ENCODE results near the gene ZNF638.
"Not testable (repeated sequence)": the region's sequence is repeated elsewhere in the genome, so short reads cannot be mapped to it uniquely, and the experiment has no call there.

ZNF638 gene

DNA sequence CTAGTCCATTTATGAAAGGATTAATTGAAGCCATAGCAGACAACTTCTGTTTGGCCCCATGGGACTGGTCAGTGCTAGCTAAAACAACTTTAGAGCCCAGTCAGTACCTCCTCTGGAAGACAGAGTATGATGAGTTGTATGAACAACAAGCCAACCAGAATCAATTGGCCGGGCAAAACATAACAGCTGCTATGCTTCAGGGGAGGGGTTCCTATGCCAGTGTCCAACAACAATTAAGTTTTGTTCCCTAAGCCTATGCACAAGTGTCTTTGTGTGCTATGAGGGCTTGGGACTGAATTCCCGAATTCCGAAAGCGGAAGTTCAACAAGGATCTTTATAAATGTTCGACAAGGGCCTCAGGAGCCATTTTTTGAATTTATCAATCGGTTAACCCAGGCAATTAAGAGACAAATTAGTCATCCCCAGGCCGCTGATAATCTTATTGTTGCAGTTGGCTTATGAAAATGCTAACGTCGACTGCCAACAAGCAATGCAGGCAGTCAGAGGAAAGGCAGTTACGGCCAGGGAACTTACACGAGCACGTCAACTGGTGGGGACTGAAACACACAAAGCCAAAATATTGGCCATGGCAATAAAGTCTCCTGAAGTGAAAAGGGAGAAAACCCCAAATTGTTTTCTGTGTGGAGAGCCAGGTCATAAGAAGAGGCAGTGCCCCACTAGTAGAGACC is 57.9 kb downstream of the ZNF638 start:
- in situ Hi-C loops (cut with MboI; ENCODE audit: low sequenced_read_pairs) = no loop called here

DNA sequence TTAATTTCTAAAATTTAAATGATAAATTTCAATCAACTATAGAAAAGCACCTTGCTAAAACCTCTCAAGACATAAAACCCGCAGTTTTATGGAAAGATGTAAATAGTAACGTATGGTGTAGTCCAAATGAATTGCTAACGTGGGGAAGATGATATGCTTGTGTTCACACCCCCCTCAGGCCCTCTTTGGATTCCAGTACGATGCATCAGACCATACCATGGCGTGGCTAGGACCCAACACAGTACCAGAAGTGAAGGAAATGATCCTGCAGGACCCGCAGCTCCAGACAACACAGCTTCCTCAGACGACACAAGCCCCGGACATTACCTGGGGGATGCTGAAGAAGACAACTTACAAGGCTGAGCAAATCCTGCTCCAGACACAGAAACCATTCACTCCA is 61.6 kb downstream of the ZNF638 start:
- in situ Hi-C loops (cut with MboI; ENCODE audit: low sequenced_read_pairs) = no loop called here

DNA sequence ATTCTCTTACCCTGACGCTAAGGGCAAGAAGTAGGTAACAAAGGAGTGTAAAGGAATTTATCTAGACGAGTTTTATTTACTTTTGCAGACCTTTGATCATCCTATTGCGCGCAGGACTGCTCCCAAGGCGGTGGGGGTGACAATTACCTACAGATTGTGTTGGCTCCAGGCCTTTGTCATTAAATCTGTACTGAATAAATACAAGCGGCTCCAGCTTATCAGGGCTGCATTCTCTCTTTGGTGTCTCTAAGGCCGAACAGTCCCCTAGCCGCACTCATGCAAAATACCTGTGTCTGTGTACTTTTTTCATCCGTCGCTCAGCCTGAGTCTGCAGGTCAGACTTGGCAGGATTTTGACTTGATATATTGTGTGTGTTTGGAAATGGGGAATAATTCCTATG is 63.9 kb downstream of the ZNF638 start:
- in situ Hi-C loops (cut with MboI; ENCODE audit: low sequenced_read_pairs) = no loop called here

DNA sequence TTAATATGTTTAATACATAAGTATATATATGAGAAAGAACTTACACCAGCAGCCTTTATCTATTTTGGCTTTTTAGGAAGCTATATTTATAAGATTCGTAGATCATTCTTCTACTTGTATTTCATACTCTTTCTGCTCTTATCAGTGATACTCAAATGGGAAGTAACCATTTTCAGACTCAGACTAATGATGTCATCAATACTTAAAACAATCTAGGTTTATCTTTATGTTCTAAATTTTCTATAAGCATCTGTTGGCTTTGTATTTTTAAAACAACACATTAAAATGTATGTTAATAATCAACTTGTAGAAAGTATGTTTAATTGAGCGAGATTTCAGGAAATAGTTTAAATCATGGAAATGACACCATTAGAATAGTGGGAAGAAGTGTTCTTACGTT is 70.8 kb downstream of the ZNF638 start:
- in situ Hi-C loops (cut with MboI; ENCODE audit: low sequenced_read_pairs) = no loop called here

DNA sequence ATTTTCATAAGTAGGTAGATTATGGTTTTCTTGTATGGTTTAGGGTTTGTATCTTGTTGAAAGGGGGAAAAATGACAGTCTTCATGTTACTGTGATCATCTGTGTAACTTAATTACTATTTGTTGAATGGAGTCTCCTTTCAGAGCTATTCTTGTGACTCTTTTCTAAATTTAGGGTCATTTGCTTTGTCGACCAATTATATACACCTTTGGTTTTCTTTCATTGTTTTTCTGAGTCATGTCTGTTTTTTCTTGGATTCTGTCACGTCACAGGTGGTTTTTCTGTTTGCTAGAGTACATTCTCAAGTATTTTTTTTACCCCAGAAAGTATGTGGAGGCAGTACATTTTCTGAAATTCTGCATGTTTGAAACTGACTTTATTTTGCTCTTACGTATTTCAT is 78.0 kb downstream of the ZNF638 start:
- in situ Hi-C loops (cut with MboI; ENCODE audit: low sequenced_read_pairs) = no loop called here

DNA sequence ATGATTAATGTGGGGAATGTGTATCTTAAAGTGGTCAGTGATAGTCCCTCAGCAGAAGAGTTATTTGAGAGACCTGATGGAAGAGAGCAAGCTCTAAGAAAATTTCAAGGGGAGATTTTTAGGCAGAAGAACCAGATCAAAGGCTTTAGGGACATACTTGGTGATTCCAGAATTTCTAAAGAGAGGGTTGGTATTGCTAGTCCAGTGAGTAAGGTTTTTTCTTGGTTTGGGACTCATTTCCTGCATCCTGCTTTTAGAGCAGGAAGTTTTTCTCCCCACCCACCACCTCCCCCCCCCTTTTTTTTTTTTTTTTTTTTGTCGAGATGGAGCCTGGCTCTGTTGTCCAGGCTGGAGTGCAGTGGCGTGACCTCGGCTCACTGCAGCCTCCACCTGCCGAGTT is 79.1 kb downstream of the ZNF638 start:
- in situ Hi-C loops (cut with MboI; ENCODE audit: low sequenced_read_pairs) = no loop called here

DNA sequence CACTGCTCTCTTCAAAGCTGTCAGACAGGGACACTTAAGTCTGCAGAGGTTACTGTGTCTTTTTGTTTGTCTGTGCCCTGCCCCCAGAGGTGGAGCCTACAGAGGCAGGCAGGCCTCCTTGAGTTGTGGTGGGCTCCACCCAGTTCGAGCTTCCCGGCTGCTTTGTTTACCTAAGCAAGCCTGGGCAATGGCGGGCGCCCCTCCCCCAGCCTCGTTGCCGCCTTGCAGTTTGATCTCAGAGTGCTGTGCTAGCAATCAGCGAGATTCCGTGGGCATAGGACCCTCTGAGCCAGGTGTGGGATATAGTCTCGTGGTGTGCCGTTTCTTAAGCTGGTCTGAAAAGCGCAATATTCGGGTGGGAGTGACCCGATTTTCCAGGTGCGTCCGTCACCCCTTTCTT is 85.3 kb downstream of the ZNF638 start:
- in situ Hi-C loops (cut with MboI; ENCODE audit: low sequenced_read_pairs) = not testable (repeated sequence)

DNA sequence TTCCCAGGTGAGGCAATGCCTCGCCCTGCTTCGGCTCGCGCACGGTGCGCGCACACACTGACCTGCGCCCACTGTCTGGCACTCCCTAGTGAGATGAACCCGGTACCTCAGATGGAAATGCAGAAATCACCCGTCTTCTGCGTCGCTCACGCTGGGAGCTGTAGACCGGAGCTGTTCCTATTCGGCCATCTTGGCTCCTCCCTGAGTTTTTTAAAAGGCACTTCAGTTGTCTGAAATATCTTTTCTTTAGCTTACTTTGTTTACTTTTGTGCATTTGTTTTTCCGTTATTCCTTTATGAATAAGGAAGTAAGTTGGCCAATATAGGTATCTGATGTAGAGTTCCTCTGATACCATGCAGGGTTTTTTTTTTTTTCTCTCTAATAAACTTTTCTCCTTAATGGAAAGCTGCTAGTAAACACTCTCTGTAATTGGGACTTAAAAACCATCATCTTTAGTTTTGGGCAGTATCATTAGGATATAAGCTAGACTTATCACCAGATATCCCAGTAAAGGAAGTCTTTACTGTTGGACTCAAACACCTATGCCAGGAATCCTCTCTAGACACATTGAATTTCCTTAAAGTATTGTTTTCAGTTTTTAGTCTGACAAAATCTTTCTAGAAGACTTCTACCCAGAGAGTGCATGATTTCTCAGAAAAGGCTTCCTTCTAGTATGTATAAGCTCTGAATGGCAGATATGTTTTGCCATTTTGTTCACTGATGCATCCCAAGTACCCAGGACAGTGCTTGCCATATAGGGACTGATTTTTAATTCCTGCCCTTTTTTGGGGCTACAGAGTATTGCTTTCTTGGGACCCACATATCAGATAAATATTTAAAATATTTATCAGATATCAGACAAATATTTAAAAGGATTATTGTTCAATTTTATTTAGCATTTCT is 86.0 kb downstream of the ZNF638 start:
- in situ Hi-C loops (cut with MboI; ENCODE audit: low sequenced_read_pairs) = no loop called here

DNA sequence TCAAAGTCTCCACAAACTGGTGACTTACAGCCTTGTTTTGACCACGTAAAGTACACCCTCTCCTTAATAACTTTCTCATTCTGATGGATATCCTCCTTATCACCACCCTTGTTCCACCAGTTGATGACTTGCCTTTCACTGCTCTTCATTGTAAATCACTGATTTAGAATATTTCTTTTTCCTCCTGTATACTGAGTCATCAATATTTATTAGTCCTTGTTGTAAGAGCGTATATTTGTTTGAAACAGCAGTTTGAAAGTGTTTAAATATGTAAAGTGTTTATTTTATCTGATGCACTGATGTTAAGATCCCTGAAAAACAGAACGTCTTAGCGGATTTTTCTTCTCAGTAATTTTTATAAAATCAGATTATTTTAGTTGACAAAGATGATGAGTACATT is 87.6 kb downstream of the ZNF638 start:
- in situ Hi-C loops (cut with MboI; ENCODE audit: low sequenced_read_pairs) = no loop called here

DNA sequence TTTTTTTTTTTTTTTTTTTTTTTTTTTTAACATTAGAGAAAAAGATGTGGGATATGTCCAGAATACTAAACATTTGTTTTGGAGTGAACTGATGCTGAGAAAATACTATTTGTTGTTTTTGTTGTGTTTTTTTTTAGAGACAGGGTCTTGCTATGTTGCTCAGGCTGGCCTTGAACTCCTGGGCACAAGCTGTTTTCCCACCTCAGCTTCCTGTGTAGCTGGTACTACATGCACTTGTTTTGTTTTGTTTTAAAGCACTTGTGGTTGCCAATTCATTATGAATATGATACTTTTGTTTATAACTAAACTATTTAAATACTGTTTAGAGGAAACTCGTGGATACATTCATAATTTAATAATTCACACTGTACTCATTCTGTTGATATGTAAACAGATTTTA is 88.4 kb downstream of the ZNF638 start:
- in situ Hi-C loops (cut with MboI; ENCODE audit: low sequenced_read_pairs) = no loop called here

DNA sequence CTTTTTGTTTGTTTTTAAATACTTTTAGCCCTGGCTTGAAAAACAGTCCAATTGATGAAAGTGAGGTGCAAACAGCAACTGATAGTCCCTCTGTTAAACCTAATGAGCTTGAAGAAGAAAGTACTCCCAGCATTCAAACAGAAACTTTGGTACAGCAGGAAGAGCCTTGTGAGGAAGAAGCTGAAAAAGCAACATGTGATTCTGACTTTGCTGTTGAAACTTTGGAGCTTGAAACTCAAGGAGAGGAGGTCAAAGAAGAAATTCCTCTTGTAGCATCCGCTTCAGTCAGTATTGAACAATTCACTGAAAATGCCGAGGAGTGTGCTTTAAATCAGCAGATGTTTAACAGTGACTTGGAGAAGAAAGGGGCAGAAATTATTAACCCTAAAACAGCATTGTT is 91.2 kb downstream of the ZNF638 start:
- in situ Hi-C loops (cut with MboI; ENCODE audit: low sequenced_read_pairs) = no loop called here

DNA sequence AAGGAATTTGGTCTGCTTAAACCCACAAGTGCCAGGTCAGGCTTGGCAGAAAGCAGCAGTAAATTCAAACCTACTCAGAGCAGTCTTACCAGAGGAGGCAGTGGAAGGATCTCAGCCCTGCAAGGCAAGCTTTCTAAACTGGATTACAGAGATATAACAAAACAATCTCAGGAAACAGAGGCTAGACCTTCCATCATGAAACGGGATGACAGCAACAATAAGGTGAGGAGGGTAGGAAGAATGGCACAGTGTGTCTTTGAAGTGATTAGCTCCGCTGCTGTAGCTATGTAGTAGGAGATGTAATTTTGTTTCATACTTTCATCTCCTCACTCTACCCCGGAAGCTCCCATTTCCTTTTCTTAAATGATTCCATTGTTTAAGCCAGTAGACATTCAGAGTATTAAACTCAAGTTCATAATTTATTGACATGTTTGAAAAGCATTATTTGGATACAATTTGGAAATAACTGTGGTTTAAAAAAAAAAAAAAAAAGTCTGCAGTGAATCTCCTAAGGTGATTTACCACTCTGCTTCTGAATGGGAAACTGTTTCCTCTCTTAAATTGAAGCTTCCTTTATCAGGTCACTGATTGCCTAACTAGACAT is 92.3 kb downstream of the ZNF638 start:
- in situ Hi-C loops (cut with MboI; ENCODE audit: low sequenced_read_pairs) = no loop called here

DNA sequence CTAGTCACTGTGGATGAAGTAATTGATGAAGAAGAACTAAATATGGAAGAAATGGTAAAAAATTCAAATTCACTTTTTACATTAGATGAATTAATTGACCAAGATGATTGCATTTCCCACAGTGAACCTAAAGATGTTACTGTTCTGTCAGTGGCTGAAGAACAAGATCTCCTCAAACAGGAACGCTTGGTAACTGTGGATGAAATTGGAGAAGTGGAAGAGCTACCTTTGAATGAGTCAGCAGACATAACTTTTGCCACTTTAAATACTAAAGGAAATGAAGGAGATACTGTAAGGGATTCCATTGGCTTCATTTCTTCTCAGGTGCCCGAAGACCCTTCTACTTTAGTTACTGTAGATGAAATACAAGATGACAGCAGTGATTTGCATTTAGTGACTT is 95.1 kb downstream of the ZNF638 start:
- in situ Hi-C loops (cut with MboI; ENCODE audit: low sequenced_read_pairs) = no loop called here

DNA sequence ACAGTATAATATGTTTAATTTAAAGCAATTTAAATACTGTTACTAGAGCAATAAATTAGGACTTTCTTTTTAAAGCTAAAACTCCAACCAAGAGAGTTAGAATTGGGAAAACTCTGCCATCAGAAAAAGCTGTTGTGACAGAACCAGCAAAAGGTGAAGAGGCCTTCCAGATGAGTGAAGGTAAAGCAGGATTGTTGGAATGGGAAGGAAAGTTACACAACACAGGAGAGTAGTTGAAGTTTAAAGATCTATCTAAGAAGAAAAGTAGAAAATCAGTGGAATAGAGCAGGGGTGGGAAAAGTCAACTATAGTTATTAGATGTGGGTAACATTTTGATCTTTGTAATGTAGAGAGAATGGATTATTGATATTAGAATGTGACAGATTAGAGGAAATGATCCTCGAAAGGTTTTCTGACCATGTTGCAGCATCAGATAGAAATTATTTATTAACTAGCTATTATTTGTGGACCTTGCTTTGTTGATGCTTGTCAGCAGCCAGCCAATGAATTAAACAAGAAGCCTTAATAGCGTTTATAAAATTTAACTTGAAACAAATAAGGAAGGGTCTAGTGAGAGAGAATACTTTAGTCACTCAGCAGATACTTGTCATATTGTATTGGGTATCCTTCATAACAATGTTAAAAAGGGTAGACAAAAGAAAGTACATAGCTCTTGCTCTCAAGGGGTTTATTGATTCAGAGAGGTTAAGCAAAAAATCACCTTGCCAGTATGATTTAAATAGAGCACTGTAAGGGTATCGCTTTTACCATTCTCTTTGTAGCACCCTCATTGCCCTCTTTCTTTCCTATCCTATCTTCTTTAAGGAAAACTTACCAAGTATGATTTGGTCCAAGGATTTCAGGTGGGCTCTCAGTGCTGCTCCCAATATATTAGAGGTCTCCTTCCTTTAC is 97.1 kb downstream of the ZNF638 start:
- in situ Hi-C loops (cut with MboI; ENCODE audit: low sequenced_read_pairs) = no loop called here

DNA sequence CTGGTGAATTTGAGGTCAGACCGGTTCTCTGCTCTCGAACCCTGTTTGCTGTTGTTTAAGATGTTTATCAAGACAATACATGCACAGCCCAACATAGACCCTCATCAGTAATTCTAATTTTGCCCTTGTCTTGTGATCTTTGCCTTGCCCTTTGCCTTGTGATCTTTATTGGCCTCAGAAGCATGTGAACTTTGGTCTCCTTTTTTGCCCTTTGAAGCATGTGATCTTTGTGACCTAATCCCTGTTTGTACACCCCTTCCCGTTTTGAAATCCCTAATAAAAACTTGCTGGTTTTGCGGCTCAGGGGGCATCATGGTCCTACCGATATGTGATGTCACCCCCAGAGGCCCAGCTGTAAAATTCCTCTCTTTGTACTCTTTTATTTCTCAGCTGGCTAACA is 113.6 kb downstream of the ZNF638 start:
- in situ Hi-C loops (cut with MboI; ENCODE audit: low sequenced_read_pairs) = not testable (repeated sequence)

DNA sequence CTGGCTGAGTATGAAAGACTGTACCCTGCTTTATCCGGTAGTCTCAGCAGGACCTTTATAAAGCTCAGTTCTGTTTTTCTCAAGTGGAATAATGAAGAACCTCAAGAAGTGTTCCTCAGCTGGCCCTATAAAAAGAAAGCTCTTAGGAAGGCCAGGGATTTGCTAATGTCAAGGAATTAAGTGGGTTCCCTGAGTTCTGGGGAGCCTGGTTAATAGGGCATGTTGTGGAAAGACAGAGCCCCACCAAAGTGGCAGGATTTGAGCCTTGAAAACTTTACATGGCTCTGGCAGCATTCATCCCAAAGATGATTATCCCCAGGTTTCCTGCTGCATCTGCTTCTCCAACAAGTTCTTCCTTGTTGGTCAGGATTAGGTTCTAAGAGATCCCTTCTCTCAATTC is 114.9 kb downstream of the ZNF638 start:
- in situ Hi-C loops (cut with MboI; ENCODE audit: low sequenced_read_pairs) = no loop called here

DNA sequence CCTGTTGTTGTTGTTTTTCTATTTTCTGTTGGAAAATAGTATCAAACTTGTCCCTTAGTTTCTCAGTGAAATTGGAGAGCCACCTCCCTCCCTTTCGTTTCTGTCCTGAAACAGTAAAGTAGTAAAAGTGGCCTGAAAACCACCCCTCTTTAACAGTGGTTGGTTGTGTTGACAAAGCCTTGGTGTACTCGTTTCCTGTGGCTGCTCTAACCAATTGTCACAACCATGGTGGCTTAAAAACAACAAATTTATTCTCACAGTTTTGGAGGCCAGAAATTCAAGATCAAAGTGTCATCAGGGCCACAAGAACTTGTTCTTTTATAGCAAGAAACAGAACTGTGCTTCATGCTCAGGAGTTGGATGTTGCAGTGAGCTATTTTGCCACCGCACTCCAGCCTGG is 117.8 kb downstream of the ZNF638 start:
- in situ Hi-C loops (cut with MboI; ENCODE audit: low sequenced_read_pairs) = no loop called here

DNA sequence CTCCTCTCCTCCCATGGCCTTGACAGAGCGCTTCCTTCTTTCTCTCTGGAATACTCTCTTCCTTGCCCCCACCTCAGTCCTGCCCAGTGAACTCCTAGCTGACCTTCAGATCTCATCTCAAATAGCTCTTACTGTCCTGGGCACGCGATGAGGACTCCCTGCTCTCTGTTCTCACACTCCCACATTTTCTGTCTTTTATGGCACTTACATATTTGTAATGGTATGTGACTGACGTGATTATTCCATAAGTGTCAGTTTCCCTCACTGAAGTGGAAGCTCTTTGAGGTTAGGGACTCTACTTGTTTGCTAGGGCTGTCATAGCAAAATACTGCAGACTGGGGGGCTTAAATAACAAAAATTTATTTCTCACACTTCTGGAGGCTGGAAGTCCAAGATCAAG is 120.1 kb downstream of the ZNF638 start:
- in situ Hi-C loops (cut with MboI; ENCODE audit: low sequenced_read_pairs) = no loop called here

DNA sequence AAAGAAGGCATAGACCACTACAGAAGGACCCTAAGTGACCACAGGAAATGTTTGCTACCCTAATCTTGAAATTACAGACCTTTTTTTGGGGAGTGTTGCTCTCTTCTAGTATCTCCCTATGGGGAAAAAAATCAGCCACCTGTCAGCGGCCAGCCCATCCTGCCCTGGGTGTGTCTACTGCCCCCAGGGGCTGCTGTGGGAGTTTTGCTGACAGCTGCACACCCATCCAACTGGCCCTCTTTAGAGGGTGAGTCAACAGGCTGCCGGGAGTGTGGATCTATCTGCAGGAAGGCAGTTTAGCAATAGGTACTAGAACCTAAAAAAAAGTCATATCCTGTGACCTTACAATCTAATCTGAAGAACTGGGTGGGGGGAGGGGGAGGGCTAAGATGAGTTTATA is 121.0 kb downstream of the ZNF638 start:
- in situ Hi-C loops (cut with MboI; ENCODE audit: low sequenced_read_pairs) = no loop called here

DNA sequence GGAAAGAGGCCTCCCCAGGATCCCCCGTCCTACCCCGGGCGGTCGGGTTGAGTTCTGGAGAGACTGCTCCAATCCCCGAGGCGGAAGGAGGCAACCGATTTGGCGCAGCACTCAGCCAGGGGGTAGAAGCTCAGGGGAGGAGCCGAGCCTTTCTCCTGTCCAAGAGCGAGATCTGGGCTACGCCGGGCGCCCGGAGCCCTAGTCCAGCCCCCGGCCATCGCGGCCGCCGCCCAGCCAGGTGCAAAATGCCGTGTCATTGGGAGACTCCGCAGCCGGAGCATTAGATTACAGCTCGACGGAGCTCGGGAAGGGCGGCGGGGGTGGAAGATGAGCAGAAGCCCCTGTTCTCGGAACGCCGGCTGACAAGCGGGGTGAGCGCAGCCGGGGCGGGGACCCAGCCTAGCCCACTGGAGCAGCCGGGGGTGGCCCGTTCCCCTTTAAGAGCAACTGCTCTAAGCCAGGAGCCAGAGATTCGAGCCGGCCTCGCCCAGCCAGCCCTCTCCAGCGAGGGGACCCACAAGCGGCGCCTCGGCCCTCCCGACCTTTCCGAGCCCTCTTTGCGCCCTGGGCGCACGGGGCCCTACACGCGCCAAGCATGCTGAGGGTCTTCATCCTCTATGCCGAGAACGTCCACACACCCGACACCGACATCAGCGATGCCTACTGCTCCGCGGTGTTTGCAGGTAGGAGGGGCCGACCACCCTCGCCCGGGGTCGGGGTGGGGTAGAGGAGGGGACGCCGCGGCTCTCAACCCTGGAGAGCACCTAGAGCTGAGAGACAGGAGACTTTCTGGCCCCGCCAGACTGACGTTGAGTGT is 122.0 kb downstream of the ZNF638 start, which contains the start of gene DYSF:
TSS of gene DYSF (plus strand) at position 158 of the 817 bp plus-strand sequence.
- in situ Hi-C loops (cut with MboI; ENCODE audit: low sequenced_read_pairs) = no loop called here

Measured in HL-60/S4 (cell line).